Stimulated activated CD8-positive, alpha-beta memory T cell treated with anti-CD3 and anti-CD28 coated beads, Interleukin-4, amount 100 ng/mL, for 48 hours (primary cell): ENCODE measurements around the gene ABCC1.
"Not testable (repeated sequence)": the region's sequence is repeated elsewhere in the genome, so short reads cannot be mapped to it uniquely, and the experiment has no call there.

ENCODE experiments used
- DNase-seq: peaks from one replicate; pipeline ENCODE4 v3.0.0-alpha.2; 2020

ABCC1 gene

GRCh38 chr16:16166949-16167348 is 217.5 kb downstream of the ABCC1 start:
- DNase-seq = no peak

- DNase-seq = no peak
These were observed 218.5 kb downstream of the ABCC1 start for GRCh38 chr16:16167927-16168326.

- no peak for DNase-seq
These were observed 219.0 kb downstream of the ABCC1 start for GRCh38 chr16:16168431-16168830.

- no peak for DNase-seq
These were observed 220.2 kb downstream of the ABCC1 start for GRCh38 chr16:16169615-16170014.

- no peak for DNase-seq
These were observed 222.0 kb downstream of the ABCC1 start for GRCh38 chr16:16171332-16171919.

- no peak for DNase-seq
These were observed 223.6 kb downstream of the ABCC1 start for GRCh38 chr16:16172991-16173390.

- DNase-seq = no peak
These were observed 225.9 kb downstream of the ABCC1 start for GRCh38 chr16:16175296-16175695.

GRCh38 chr16:16176328-16176727 is 226.9 kb downstream of the ABCC1 start:
- DNase-seq = no peak

GRCh38 chr16:16178455-16179162 is 229.2 kb downstream of the ABCC1 start:
- DNase-seq = no peak

- DNase-seq = not testable (repeated sequence)
These were observed 232.3 kb downstream of the ABCC1 start for GRCh38 chr16:16181748-16182147.

GRCh38 chr16:16182918-16183317 is 233.5 kb downstream of the ABCC1 start:
- DNase-seq = no peak

- no peak for DNase-seq
These were observed 234.1 kb downstream of the ABCC1 start for GRCh38 chr16:16183562-16183961.

- no peak for DNase-seq
These were observed 235.2 kb downstream of the ABCC1 start for GRCh38 chr16:16184594-16184993.

- no peak for DNase-seq
These were observed 235.7 kb downstream of the ABCC1 start for GRCh38 chr16:16185095-16185494.

GRCh38 chr16:16186820-16187219 is 237.4 kb downstream of the ABCC1 start:
- no peak for DNase-seq

GRCh38 chr16:16188827-16189226 is 239.4 kb downstream of the ABCC1 start:
- no peak for DNase-seq

- DNase-seq = no peak
These were observed 240.4 kb downstream of the ABCC1 start for GRCh38 chr16:16189842-16190241.

- no peak for DNase-seq
These were observed 241.1 kb downstream of the ABCC1 start for GRCh38 chr16:16190546-16190945.

- DNase-seq = not testable (repeated sequence)
These were observed 241.6 kb downstream of the ABCC1 start for GRCh38 chr16:16190966-16191365.

- DNase-seq = no peak
These were observed 242.2 kb downstream of the ABCC1 start for GRCh38 chr16:16191493-16192167.
